Body of pancreas (tissue), 4 donors: ENCODE measurements around the gene ABCB6. TPM values are rescaled to one million over a fixed set of nuclear protein-coding genes. Genes with fewer than 3 reads are reported as not detected.

Experiments used
- ATAC-seq: fragments of 150-250 bp; one replicate; pipeline ENCODE4 v1.9.1; 2016
- DNase-seq, 4 donors: peaks; one replicate each; pipeline ENCODE4 v3.0.0-alpha.2; 2019
- H3K27ac ChIP-seq, 4 donors: fragments of 200-600 bp; sonication (generic); 1 replicate in 3 of 4; 2 replicates in 1 of 4; pipeline versions ENCODE4 v1.5.1 to v1.6.1; 2016 to 2019; ENCODE audit warnings: mild to moderate bottlenecking in 1 of 4, mixed read lengths in 1 of 4, moderate library complexity in 1 of 4
- H3K27me3 ChIP-seq, 2 donors: fragments of 200-600 bp; sonication (generic); one replicate each; pipeline ENCODE4 v1.6.0; 2016; ENCODE audit warnings: mild to moderate bottlenecking in 1 of 2
- H3K36me3 ChIP-seq, 2 donors: fragments of 200-600 bp; sonication (generic); replicated peaks in 1 of 2; 2 replicates each; pipeline ENCODE4 v1.5.1; 2016; ENCODE audit warnings: low read depth in 2 of 2; ENCODE audit not compliant: insufficient read depth in 1 of 2
- H3K4me1 ChIP-seq: fragments of 200-600 bp; sonication (generic); one replicate; pipeline ENCODE4 v1.6.0; 2016
- H3K4me3 ChIP-seq, 2 donors: fragments of 200-600 bp; sonication (generic); 1 replicate in 1 of 2; 2 replicates in 1 of 2; pipeline ENCODE4 v1.5.1; 2016 to 2019
- H3K9me3 ChIP-seq, 3 donors: fragments of 200-600 bp; sonication (generic); 1 replicate in 2 of 3; 2 replicates in 1 of 3; pipeline ENCODE4 v1.5.1; 2016
- CTCF ChIP-seq, 7 experiments: fragments of 450-650 bp in 4 of 7; fragments of 200-600 bp in 3 of 7; sonication (generic) in 3 of 7; IDR thresholded peaks; one replicate each; pipeline ENCODE4 v1.5.1; 2016 to 2019; ENCODE audit warnings: antibody characterized with exemption in 7 of 7
- POLR2A ChIP-seq, 3 donors: fragments of 450-650 bp; IDR thresholded peaks; one replicate each; pipeline ENCODE4 v1.6.1; 2016; ENCODE audit warnings: antibody characterized with exemption in 3 of 3, mild to moderate bottlenecking in 2 of 3
- WGBS, 2 donors: methylation state at CpG; one replicate each; pipeline ENCODE4 v1.1.5; 2017; 5-methylcytosine and 5-hydroxymethylcytosine counted together
- intact Hi-C: fragments of 100-400 bp; cut with DNase I; formaldehyde crosslinking; loops from one replicate; pipeline ENCODE4 v1.15.1; 2023
- total RNA-seq, 2 donors: library from RNA; depleted of rRNA; stranded (reverse); fragments of >200 nt; gene quantifications; one replicate each; pipeline ENCODE4 v1.1.0, GENCODE V29; 2016

ABCB6 gene
- total RNA-seq, 2 donors from 2014 or later, result 10.5 to 11.7 TPM

- peaks cover 18 to 31% of the 10 kb centered on the region in 2 donors for H3K36me3 ChIP-seq
- DNase-seq (no peak), ATAC-seq (no peak)
- no peaks in the 10 kb centered on the region for H3K27me3 ChIP-seq
- no peak overlapping the region for H3K4me3 ChIP-seq
- intact Hi-C loops, result loop anchor here (10.0 kb wide), 1 partner anchor 47 kb away; the partner anchor contains the start of genes CNPPD1, RETREG2 and SLC23A3
- no peak overlapping the region for H3K27ac ChIP-seq
- TF ChIP-seq CTCF (IDR thresholded peaks at IDR 0.05) (no peak), POLR2A (IDR thresholded peaks at IDR 0.05) (no peak)
- H3K9me3 ChIP-seq, result no peaks in the 10 kb centered on the region
- 90 to 93% methylated on average over 14 to 16 of the region's 16 CpGs for WGBS, 2 donors
- peaks cover 30% of the 10 kb centered on the region for H3K4me1 ChIP-seq
Observed at GRCh38 chr2:219221957-219222518, 3.3 kb upstream of the ABCB6 start.

DNA sequence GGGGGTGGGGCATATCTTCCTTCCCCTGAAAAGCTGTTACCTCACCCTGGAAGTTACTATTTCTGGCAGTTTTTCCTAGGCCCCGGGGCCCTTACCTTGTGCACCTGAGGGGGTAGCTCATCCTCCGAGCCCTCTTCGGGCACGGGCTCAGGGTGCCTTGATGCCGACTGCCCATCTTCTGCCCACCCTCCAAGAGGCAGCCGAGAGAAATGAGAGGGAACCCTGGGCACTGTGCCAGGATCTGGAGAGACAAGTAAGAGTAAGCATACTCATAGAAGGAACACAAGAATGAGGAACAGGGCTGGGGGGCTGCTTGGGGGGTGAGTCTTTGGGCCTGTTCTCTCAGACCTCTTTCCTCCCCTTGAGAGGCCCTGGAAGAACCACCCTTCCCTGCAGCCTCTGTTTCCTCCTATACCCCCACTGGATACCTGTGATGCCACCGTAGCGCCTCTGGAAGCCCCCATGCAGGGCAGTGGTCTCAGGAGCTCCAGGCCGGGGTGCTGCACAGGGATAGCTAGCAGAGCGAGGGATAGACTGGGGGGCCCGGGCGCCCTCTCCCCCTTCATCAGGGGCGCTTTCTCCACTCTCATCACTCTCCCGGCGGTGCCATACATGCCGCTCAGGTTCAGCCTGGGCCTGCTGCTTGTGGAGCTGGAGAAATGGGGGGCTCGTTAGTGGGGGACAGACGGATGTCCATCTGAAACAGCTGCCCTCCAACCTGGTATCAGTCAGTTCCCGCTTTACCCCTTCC, 2.1 kb upstream of the ABCB6 start:
- Histone ChIP-seq H3K9me3 (no peaks in the 10 kb centered on the region), H3K36me3 (peaks cover 18 to 31% of the 10 kb centered on the region in 2 donors), H3K4me1 (peaks cover 31% of the 10 kb centered on the region), H3K4me3 (no peak overlapping the region), H3K27ac (no peak overlapping the region), H3K27me3 (no peaks in the 10 kb centered on the region)
- WGBS, 2 donors, result 86 to 92% methylated on average over 14 to 19 of the region's 19 CpGs
- no peak for TF ChIP-seq POLR2A (IDR thresholded peaks at IDR 0.05)
- TF ChIP-seq CTCF (IDR thresholded peaks at IDR 0.05), result no peak
- ATAC-seq, result no peak
- DNase-seq, result peak in 1 of 4 donors; percentile 32
- intact Hi-C loops, result loop anchor here (10.0 kb wide), 1 partner anchor 46 kb away; the partner anchor contains the start of genes CNPPD1, RETREG2 and SLC23A3

GRCh38 chr2:219219784-219220532, 1.2 kb upstream of the ABCB6 start:
- H3K4me1 ChIP-seq, result peaks cover 31% of the 10 kb centered on the region
- DNase-seq (no peak), ATAC-seq (no peak)
- peak overlapping the region in 1 of 4 donors; percentile 68 for H3K27ac ChIP-seq
- 86 to 90% methylated on average over 15 to 18 of the region's 18 CpGs for WGBS, 2 donors
- no peaks in the 10 kb centered on the region for H3K9me3 ChIP-seq
- intact Hi-C loops, result loop anchor here (10.0 kb wide), 1 partner anchor 45 kb away; the partner anchor contains the start of genes CNPPD1, RETREG2 and SLC23A3
- H3K4me3 ChIP-seq, result no peak overlapping the region
- no peak for TF ChIP-seq POLR2A (IDR thresholded peaks at IDR 0.05)
- no peak for TF ChIP-seq CTCF (IDR thresholded peaks at IDR 0.05)
- H3K36me3 ChIP-seq, result peaks cover 13 to 27% of the 10 kb centered on the region in 2 donors
- H3K27me3 ChIP-seq, result no peaks in the 10 kb centered on the region

DNA sequence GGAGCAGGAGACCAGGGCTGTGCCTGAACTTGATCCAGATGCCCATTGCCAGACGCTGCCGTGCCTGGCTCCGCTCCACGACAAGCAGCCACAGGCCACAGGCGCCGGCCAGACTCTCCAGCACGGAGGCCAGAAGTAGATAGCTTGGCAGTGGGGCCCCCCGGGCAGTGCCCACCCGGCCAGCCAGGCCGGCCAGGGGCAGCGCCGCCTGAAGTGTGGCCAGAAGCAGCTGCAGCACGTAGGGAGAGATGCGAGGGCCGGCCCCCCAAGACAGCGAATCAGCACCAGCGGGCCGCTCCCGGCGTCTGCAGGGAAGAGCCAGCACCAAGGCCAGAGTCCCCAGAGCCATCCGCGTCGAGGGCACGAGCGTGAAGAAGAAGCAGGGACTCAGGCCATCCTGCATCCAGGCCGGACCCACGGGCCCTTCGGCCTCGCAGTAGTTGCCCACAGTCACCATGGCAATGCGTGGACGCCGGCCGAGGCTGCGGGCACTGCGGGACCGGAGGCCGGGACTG, 484 bp downstream of the ABCB6 start:
- Histone ChIP-seq H3K9me3 (no peaks in the 10 kb centered on the region), H3K4me3 (peak overlapping the region in 1 of 2 donors; percentile 1), H3K36me3 (peaks cover 3 to 11% of the 10 kb centered on the region in 2 donors), H3K27ac (peak overlapping the region; percentile 68 to 92 (median 90)), H3K27me3 (no peaks in the 10 kb centered on the region), H3K4me1 (peaks cover 31% of the 10 kb centered on the region)
- WGBS, 2 donors, result 0 to 1% methylated on average over 16 to 37 of the region's 37 CpGs
- peak; percentile 52 for ATAC-seq
- intact Hi-C loops, result no loop called here
- TF ChIP-seq CTCF (IDR thresholded peaks at IDR 0.05) (no peak), POLR2A (IDR thresholded peaks at IDR 0.05) (no peak)
- DNase-seq, result peak; percentile 66 to 75 (median 71)
